ENCODE data around the gene WFDC1.

The WFDC1 gene, protein sequence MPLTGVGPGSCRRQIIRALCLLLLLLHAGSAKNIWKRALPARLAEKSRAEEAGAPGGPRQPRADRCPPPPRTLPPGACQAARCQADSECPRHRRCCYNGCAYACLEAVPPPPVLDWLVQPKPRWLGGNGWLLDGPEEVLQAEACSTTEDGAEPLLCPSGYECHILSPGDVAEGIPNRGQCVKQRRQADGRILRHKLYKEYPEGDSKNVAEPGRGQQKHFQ
- long read RNA-seq: 0 reads

DNA sequence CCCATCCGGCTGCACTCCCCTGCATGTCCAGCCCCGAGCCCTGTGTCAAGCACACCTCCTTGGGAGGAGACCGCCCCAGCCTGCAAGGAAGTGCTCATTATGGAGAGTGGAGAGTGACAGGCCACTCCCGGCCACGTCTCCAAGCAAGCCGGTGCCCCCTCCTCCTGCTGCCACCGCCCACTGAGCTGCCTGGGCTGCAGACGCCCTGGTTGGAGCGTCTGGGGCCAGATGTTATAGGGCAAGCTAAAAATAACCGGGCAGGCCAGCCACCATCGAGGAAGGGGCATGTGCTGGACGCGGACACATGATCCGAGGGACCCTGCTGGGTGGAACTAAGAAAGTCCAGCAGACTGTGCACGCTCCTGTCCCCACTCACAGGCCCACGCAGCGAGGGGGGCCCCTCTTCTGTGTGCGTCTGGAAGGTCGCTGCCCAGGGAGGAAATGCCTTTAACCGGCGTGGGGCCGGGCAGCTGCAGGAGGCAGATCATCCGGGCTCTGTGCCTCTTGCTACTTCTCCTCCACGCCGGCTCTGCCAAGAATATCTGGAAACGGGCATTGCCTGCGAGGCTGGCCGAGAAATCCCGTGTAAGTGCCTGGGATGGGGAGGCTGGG lies at the start of gene WFDC1:
Gene WFDC1, plus strand, starts transcription at position 348 of the 612 bp plus-strand sequence. Its CDS starts 94 bp downstream, at position 442.
- TF ChIP-seq SPI1 (IDR thresholded peaks at IDR 0.05; ENCODE audit: borderline replicate concordance, low read depth): no peak
- TF ChIP-seq, protein P1, sequence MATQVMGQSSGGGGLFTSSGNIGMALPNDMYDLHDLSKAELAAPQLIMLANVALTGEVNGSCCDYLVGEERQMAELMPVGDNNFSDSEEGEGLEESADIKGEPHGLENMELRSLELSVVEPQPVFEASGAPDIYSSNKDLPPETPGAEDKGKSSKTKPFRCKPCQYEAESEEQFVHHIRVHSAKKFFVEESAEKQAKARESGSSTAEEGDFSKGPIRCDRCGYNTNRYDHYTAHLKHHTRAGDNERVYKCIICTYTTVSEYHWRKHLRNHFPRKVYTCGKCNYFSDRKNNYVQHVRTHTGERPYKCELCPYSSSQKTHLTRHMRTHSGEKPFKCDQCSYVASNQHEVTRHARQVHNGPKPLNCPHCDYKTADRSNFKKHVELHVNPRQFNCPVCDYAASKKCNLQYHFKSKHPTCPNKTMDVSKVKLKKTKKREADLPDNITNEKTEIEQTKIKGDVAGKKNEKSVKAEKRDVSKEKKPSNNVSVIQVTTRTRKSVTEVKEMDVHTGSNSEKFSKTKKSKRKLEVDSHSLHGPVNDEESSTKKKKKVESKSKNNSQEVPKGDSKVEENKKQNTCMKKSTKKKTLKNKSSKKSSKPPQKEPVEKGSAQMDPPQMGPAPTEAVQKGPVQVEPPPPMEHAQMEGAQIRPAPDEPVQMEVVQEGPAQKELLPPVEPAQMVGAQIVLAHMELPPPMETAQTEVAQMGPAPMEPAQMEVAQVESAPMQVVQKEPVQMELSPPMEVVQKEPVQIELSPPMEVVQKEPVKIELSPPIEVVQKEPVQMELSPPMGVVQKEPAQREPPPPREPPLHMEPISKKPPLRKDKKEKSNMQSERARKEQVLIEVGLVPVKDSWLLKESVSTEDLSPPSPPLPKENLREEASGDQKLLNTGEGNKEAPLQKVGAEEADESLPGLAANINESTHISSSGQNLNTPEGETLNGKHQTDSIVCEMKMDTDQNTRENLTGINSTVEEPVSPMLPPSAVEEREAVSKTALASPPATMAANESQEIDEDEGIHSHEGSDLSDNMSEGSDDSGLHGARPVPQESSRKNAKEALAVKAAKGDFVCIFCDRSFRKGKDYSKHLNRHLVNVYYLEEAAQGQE (IDR thresholded peaks at IDR 0.05; ENCODE audit: insufficient replicate concordance, low read depth): no peak
- Histone ChIP-seq H3K27ac (replicated peaks) (no peak within 1 kb of the TSS), H3K4me3 (replicated peaks; ENCODE audit: insufficient read depth, low read length) (no peak within 1 kb of the TSS), H3K27me3 (ENCODE audit: insufficient read depth, poor library complexity, severe bottlenecking) (peaks cover 25% of the 10 kb centered on the region)
- DNase-seq (ENCODE audit: low read depth in 1 of 2, low spot score in 1 of 2): no peak

DNA sequence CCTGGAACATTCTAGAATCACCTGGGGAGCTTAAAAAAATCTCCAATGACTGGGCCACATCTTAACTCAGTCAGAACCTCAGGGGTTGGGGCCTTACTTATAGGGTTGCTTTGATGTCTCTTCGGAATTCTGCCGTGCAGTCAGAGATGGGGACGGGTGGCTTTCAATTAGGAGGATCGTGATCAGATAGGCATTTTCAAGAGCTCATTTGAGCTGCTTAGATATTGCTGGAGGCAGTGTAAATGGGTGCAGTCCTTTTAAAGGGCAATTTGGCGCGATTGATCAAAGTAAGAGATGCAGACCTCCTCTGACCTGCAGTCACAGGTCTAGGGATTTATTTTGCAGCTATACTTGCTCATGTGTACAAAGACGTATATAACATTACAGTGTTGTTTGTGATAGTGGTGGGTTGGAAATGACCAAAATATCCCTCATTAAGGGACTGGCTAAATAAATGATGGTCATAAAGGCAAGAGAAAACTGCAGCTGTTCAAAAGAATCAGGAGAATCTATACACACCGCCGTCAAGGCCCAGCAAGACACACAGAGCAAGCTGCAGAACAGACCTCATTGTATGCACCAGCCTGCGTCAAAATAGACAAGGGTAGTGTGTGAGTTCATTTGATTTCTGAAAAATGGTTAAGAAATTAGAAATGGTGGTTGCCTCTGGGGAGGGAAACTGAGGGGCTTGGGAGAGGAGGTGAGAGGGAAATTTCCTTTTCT lies 48.6 kb upstream of the WFDC1 start:
- H3K27me3 ChIP-seq (ENCODE audit: insufficient read depth, poor library complexity, severe bottlenecking): no peaks in the 10 kb centered on the region
- H3K27ac ChIP-seq (replicated peaks): no peak overlapping the region
- TF ChIP-seq GABPA (IDR thresholded peaks at IDR 0.05; ENCODE audit: low read depth) (no peak), POLR2AphosphoS5 (IDR thresholded peaks at IDR 0.05; ENCODE audit: low read depth) (no peak), SPI1 (IDR thresholded peaks at IDR 0.05; ENCODE audit: borderline replicate concordance, low read depth) (no peak)
- TF ChIP-seq, protein P1 (IDR thresholded peaks at IDR 0.05; ENCODE audit: insufficient replicate concordance, low read depth): no peak
- TF ChIP-seq, protein P2, sequence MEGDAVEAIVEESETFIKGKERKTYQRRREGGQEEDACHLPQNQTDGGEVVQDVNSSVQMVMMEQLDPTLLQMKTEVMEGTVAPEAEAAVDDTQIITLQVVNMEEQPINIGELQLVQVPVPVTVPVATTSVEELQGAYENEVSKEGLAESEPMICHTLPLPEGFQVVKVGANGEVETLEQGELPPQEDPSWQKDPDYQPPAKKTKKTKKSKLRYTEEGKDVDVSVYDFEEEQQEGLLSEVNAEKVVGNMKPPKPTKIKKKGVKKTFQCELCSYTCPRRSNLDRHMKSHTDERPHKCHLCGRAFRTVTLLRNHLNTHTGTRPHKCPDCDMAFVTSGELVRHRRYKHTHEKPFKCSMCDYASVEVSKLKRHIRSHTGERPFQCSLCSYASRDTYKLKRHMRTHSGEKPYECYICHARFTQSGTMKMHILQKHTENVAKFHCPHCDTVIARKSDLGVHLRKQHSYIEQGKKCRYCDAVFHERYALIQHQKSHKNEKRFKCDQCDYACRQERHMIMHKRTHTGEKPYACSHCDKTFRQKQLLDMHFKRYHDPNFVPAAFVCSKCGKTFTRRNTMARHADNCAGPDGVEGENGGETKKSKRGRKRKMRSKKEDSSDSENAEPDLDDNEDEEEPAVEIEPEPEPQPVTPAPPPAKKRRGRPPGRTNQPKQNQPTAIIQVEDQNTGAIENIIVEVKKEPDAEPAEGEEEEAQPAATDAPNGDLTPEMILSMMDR (IDR thresholded peaks at IDR 0.05; ENCODE audit: insufficient read depth, low read length): no peak
- no peak overlapping the region for H3K4me3 ChIP-seq (replicated peaks; ENCODE audit: insufficient read depth, low read length)
- DNase-seq (ENCODE audit: low read depth in 1 of 2, low spot score in 1 of 2): no peak

DNA sequence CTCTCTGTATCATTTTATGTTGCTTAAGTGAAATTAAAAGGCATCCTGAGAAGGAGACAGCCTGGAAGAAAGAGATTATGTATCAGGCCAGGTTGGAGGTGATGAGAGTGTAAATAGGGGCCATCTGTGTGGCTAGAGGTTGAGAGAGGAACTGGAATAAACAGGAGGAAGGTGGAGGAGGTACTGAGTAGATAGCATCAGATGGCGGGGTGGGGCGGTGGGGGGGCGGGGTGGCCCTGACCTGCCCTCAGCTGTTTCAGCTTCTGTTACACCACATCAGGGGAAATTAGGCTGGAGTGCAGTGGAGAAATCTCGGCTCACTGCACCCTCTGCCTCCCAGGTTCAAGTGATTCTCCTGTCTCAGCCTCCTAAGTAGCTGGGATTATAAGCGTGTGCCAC lies 48.0 kb upstream of the WFDC1 start:
- H3K27ac ChIP-seq (replicated peaks): no peak overlapping the region
- TF ChIP-seq GABPA (IDR thresholded peaks at IDR 0.05; ENCODE audit: low read depth): no peak
- TF ChIP-seq, protein P1 (IDR thresholded peaks at IDR 0.05; ENCODE audit: insufficient replicate concordance, low read depth): no peak
- TF ChIP-seq POLR2AphosphoS5 (IDR thresholded peaks at IDR 0.05; ENCODE audit: low read depth): no peak
- no peak for TF ChIP-seq SPI1 (IDR thresholded peaks at IDR 0.05; ENCODE audit: borderline replicate concordance, low read depth)
- TF ChIP-seq, protein P2 (IDR thresholded peaks at IDR 0.05; ENCODE audit: insufficient read depth, low read length): no peak
- no peak for DNase-seq (ENCODE audit: low read depth in 1 of 2, low spot score in 1 of 2)
- no peaks in the 10 kb centered on the region for H3K27me3 ChIP-seq (ENCODE audit: insufficient read depth, poor library complexity, severe bottlenecking)
- H3K4me3 ChIP-seq (replicated peaks; ENCODE audit: insufficient read depth, low read length): no peak overlapping the region

Measured in HL-60 (cell line).